ENCODE results near the gene CREB1. TPM values are rescaled to one million over a fixed set of nuclear protein-coding genes. Genes with fewer than 3 reads are reported as not detected.
A peak's percentile ranks its signal among the peaks of the same experiment; 100 is the strongest.

Gene CREB1
- 108 TPM for total RNA-seq (ENCODE audit: unreplicated experiment)
- long read RNA-seq, full-length matches to known transcripts: 10 of 20 reads
- long read RNA-seq, partial matches to known transcripts: 3 of 20 reads
- long read RNA-seq, other reads (novel, unspliced or antisense): 7 of 20 reads

GRCh38 chr2:207529330-207530159 lies at the start of gene CREB1:
CREB1 (plus strand) TSS chr2:207529962; CDS start chr2:207555636, 25,674 bp downstream.
- H3K9me3 Mint-ChIP-seq (ENCODE audit: unreplicated experiment): peaks cover 16% of the 10 kb centered on the region
- no peak for TF ChIP-seq CTCF (IDR thresholded peaks at IDR 0.05; ENCODE audit: partially characterized antibody, unreplicated experiment)
- H3K27me3 Mint-ChIP-seq (ENCODE audit: unreplicated experiment): peaks cover 20% of the 10 kb centered on the region
- DNase-seq: peak; percentile 100
- H3K4me3 Mint-ChIP-seq (ENCODE audit: unreplicated experiment): peak within 1 kb of the TSS; percentile 98
- H3K4me1 Mint-ChIP-seq (ENCODE audit: low read depth, unreplicated experiment): peaks cover 5% of the 10 kb centered on the region
- H3K27ac Mint-ChIP-seq (ENCODE audit: unreplicated experiment): peak within 1 kb of the TSS; percentile 100
- no peaks in the 10 kb centered on the region for H3K36me3 Mint-ChIP-seq (ENCODE audit: unreplicated experiment)

- Mint-ChIP-seq H3K36me3 (ENCODE audit: unreplicated experiment) (no peaks in the 10 kb centered on the region), H3K27me3 (ENCODE audit: unreplicated experiment) (peaks cover 2% of the 10 kb centered on the region), H3K4me3 (ENCODE audit: unreplicated experiment) (no peak overlapping the region), H3K4me1 (ENCODE audit: low read depth, unreplicated experiment) (peaks cover 10% of the 10 kb centered on the region), H3K27ac (ENCODE audit: unreplicated experiment) (no peak overlapping the region), H3K9me3 (ENCODE audit: unreplicated experiment) (no peaks in the 10 kb centered on the region)
- no peak for TF ChIP-seq CTCF (IDR thresholded peaks at IDR 0.05; ENCODE audit: partially characterized antibody, unreplicated experiment)
- DNase-seq: no peak
Observed at GRCh38 chr2:207480521-207481040, 49.2 kb upstream of the CREB1 start.

GRCh38 chr2:207481924-207482323 lies 47.8 kb upstream of the CREB1 start:
- H3K27ac Mint-ChIP-seq (ENCODE audit: unreplicated experiment): no peak overlapping the region
- H3K4me3 Mint-ChIP-seq (ENCODE audit: unreplicated experiment): no peak overlapping the region
- no peaks in the 10 kb centered on the region for H3K9me3 Mint-ChIP-seq (ENCODE audit: unreplicated experiment)
- H3K36me3 Mint-ChIP-seq (ENCODE audit: unreplicated experiment): no peaks in the 10 kb centered on the region
- no peaks in the 10 kb centered on the region for H3K27me3 Mint-ChIP-seq (ENCODE audit: unreplicated experiment)
- DNase-seq: no peak
- peaks cover 7% of the 10 kb centered on the region for H3K4me1 Mint-ChIP-seq (ENCODE audit: low read depth, unreplicated experiment)
- no peak for TF ChIP-seq CTCF (IDR thresholded peaks at IDR 0.05; ENCODE audit: partially characterized antibody, unreplicated experiment)

GRCh38 chr2:207482630-207483029 lies 47.1 kb upstream of the CREB1 start:
- Mint-ChIP-seq H3K27me3 (ENCODE audit: unreplicated experiment) (no peaks in the 10 kb centered on the region), H3K27ac (ENCODE audit: unreplicated experiment) (no peak overlapping the region), H3K4me3 (ENCODE audit: unreplicated experiment) (no peak overlapping the region), H3K4me1 (ENCODE audit: low read depth, unreplicated experiment) (peaks cover 10% of the 10 kb centered on the region), H3K36me3 (ENCODE audit: unreplicated experiment) (no peaks in the 10 kb centered on the region), H3K9me3 (ENCODE audit: unreplicated experiment) (no peaks in the 10 kb centered on the region)
- DNase-seq: no peak
- no peak for TF ChIP-seq CTCF (IDR thresholded peaks at IDR 0.05; ENCODE audit: partially characterized antibody, unreplicated experiment)

- peaks cover 10% of the 10 kb centered on the region for H3K4me1 Mint-ChIP-seq (ENCODE audit: low read depth, unreplicated experiment)
- no peak overlapping the region for H3K4me3 Mint-ChIP-seq (ENCODE audit: unreplicated experiment)
- H3K9me3 Mint-ChIP-seq (ENCODE audit: unreplicated experiment): no peaks in the 10 kb centered on the region
- DNase-seq: no peak
- H3K36me3 Mint-ChIP-seq (ENCODE audit: unreplicated experiment): no peaks in the 10 kb centered on the region
- H3K27me3 Mint-ChIP-seq (ENCODE audit: unreplicated experiment): no peaks in the 10 kb centered on the region
- no peak for TF ChIP-seq CTCF (IDR thresholded peaks at IDR 0.05; ENCODE audit: partially characterized antibody, unreplicated experiment)
- no peak overlapping the region for H3K27ac Mint-ChIP-seq (ENCODE audit: unreplicated experiment)
Observed at GRCh38 chr2:207483066-207483465, 46.7 kb upstream of the CREB1 start.
